Stimulated activated CD4-positive, alpha-beta T cell treated with anti-CD3 and anti-CD28 coated beads, Interleukin-12 subunit alpha, Interleukin-12 subunit beta, amount 100 ng/mL, for 24 hours (primary cell): ENCODE measurements around the gene CHRNB1.
A peak's percentile ranks its signal among the peaks of the same experiment; 100 is the strongest.

Source experiments
- DNase-seq, 2 experiments: peaks; one replicate each; pipeline ENCODE4 v3.0.0-alpha.2; 2020; ENCODE audit warnings: low read depth in 2 of 2

CHRNB1 gene

GRCh38 chr17:7414837-7415236 lies 30.0 kb upstream of the CHRNB1 start:
- no peak for DNase-seq

- DNase-seq: no peak
These were observed 29.1 kb upstream of the CHRNB1 start for GRCh38 chr17:7415784-7416183.

DNA sequence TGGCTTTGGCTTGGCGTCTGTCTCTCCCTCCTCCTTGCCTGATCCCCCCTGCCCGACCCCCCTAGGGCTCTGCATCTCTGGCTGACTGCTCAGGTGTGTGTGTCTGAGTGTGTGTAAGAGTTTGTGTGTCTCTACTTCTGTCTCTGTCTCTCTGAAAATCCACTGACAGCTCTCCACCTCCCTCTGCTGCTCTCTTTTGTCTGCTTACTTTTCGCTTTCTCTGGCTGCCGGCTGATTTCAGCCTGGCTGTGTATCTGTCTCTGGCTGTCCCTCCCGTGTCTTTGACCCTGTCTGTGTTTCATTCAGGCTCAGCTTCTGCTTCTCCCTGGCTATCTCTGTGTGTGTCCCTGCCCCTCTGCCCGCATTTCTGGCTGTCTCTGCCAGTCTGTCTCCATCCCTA lies 28.5 kb upstream of the CHRNB1 start:
- no peak for DNase-seq

DNA sequence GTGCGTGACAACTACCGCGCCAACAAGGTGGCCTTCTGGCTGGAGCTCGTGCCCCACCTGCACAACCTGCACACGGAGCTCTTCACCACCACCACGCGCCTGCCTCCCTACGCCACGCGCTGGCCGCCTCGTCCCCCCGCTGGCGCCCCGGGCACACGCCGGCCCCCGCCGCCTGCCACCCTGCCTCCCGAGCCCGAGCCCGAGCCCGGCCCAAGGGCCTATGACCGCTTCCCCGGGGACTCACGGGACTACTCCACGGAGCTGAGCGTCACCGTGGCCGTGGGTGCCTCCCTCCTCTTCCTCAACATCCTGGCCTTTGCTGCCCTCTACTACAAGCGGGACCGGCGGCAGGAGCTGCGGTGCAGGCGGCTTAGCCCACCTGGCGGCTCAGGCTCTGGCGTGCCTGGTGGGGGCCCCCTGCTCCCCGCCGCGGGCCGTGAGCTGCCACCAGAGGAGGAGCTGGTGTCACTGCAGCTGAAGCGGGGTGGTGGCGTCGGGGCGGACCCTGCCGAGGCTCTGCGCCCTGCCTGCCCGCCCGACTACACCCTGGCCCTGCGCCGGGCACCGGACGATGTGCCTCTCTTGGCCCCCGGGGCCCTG lies 27.7 kb upstream of the CHRNB1 start:
- no peak for DNase-seq

- no peak for DNase-seq
These were observed 26.2 kb upstream of the CHRNB1 start for GRCh38 chr17:7418472-7419152.

DNA sequence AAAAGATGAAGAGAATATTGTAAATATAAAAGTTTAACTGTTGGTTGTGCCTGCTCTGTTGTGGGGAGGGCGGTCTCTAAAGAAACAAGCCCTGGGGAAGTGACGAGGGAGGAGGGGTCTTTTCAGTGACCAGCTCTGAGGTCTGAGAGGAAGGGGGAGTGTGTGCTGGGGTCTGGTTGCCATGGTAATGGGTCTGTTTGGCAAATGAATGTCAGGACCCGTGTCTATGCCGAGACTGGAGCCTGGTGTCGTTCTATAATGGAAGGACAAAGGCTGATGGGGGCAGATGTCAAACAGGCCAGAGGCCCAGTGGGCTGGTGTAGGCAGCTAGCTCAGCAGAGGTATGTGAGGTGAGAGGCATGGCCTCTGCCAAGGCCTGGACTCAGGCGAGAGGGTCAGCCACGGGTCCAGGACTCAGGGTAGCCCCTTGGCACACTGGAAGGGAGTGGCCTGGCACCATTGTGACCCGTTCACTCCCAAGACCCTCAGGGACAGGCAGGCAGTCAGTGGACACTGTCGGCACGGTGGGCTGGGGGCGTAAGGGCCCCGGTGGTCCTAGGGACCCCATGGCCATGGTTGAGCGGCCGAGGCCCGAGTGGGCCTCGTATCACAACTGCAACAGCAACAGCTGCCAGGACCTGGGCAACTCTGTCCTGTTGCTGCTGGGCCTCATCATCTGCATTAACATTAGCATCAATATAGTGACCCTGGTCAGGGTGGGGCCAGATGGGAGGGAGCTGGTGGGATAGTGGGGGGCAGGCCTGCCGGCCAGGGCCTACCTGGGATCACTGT lies 24.8 kb upstream of the CHRNB1 start, which contains the start of gene SPEM1:
SPEM1 (plus strand) TSS at position 506 of the 792 bp plus-strand sequence; CDS start at position 567, 61 bp downstream.
- no peak for DNase-seq

DNA sequence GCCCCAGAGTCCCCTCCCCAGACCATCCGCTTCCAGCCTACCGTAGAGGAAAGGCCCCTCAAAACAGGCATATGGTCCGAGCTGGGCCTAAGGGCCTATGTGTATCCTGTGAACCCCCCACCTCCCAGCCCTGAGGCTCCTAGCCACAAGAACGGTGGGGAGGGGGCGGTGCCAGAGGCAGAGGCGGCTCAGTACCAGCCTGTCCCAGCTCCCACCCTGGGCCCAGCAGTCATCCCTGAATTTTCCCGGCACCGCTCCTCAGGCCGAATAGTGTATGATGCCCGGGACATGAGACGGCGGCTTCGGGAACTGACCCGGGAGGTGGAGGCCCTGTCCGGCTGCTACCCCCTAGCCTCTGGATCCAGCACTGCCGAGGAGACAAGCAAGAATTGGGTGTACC lies 23.7 kb upstream of the CHRNB1 start:
- DNase-seq: no peak

DNA sequence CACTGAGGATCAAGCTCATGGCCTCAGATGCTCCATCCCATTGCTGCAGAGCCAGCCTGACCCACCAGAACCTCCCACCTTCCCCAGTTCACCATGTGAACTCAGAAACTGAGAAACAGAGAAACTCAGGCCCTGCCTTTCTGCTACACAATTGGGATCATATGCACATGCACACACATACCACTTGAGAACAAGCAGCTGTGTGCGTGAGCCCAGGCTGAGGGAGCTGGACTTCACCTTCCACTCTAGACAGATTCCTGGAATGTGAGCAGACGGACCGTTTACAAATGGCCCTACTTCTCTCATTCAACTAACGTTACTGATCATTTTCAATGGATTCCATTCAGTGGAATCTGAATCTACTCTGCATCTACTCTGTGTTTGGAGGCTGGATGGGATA lies 21.2 kb upstream of the CHRNB1 start:
- DNase-seq: no peak

DNA sequence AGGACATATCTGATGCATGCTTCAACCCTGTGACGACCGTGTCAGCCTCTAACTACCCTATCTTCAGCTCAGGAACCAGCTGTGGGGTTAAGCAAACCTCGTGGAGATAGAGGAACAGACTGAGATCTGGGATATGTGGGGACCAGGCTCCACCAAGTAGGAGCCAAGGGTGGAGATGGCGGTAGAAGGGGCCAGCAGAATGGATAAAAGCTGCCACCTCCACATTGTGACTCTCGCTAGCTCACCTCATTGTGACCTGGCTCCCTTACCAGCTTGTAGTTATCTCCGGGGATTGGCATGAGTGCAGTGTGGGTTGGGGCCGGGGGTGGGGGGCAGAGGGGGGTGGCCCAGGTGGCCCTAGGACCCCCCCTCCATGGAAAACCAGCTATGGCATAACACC lies 19.5 kb upstream of the CHRNB1 start, which contains the start of gene SPEM2:
SPEM2 (plus strand) TSS at position 301 of the 400 bp plus-strand sequence; CDS start at position 374, 73 bp downstream.
- DNase-seq: no peak

- DNase-seq: no peak
These were observed 19.1 kb upstream of the CHRNB1 start for GRCh38 chr17:7425756-7426155.

DNA sequence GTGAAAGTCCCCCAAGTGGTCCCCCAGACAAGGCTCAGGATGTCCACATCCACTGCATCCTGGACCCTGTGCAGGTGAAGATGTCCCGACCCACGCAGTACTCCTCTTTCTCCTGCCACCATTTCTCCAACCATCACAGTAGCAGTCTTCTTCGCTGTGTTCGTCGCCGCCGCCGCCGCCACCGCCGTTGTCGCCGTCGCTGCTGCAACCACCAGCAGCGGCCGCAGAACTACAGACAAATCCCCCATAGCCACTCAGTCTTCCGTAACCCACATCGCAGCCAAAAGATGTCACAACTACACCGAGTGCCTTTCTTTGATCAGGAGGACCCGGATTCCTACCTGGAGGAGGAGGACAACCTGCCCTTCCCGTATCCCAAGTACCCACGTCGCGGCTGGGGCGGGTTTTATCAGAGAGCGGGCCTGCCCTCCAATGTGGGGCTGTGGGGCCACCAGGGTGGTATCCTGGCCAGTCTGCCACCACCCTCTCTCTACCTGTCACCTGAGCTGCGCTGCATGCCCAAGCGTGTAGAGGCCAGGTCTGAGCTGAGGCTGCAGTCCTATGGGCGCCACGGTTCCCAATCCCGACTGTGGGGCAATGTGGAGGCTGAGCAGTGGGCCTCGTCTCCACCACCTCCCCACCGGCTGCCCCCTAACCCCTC lies 18.5 kb upstream of the CHRNB1 start:
- no peak for DNase-seq

- no peak for DNase-seq
These were observed 17.9 kb upstream of the CHRNB1 start for GRCh38 chr17:7426896-7427489.

DNA sequence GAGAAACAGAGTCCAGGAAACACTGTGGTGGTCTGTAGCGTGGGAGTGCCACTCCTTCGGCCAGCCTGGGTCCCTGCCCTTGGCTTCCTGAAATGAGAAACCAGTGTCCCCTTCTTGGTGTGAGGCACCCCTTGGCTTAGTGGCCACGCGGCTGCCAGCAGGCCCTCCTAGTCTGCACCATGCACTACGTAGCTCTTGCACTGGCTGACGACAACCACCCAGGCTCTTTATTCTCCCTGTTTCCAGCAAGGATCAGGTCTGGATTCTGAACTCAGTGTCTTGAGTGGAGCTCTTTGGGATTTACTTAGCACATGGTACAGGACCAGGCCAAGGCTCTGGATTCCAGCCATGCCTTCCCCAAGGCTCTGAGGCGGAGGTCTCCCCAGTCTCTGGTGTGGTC lies 17.3 kb upstream of the CHRNB1 start:
- no peak for DNase-seq

DNA sequence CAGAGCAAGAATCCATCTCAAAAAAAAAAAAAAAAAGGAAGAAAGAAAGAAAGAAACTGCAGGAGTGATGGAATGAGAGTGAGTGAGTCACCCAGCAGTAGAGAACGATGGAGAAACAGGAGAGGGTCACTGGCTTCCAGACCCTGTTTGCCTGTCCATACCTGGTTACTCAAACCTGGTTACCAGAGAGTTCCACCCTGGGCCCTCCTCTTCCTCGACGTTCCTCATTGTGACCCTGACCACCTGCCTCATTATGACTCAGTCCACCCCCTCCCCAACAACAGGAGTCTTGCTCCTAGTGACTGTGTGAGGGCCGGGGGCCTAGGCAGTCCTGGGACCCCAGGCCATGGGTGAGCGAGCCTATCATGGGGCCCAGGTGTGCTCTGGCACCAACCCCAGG lies 16.3 kb upstream of the CHRNB1 start, which contains the start of gene SPEM3:
SPEM3 (plus strand) TSS at position 301 of the 400 bp plus-strand sequence; CDS start at position 347, 46 bp downstream.
- no peak for DNase-seq

- no peak for DNase-seq
These were observed 15.1 kb upstream of the CHRNB1 start for GRCh38 chr17:7429722-7430121.

GRCh38 chr17:7431231-7431630 lies 13.6 kb upstream of the CHRNB1 start:
- no peak for DNase-seq

DNA sequence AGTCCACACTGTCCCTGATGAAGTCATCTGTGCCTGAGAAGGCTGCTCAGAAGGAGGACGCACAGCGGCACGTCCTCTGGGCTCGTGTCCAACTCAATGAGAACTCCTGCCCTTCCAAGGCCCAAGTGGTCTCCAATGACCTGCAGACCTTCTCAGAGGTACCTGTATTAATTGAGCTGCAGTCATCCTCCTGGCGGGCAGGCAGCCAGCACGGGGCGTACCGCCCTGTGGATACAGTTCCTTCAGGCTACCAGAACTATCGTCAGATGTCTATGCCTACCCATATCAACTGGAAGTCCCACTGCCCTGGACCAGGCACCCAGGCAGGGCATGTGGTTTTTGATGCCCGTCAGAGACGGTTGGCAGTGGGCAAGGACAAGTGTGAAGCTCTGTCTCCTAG lies 12.6 kb upstream of the CHRNB1 start:
- DNase-seq: no peak

DNA sequence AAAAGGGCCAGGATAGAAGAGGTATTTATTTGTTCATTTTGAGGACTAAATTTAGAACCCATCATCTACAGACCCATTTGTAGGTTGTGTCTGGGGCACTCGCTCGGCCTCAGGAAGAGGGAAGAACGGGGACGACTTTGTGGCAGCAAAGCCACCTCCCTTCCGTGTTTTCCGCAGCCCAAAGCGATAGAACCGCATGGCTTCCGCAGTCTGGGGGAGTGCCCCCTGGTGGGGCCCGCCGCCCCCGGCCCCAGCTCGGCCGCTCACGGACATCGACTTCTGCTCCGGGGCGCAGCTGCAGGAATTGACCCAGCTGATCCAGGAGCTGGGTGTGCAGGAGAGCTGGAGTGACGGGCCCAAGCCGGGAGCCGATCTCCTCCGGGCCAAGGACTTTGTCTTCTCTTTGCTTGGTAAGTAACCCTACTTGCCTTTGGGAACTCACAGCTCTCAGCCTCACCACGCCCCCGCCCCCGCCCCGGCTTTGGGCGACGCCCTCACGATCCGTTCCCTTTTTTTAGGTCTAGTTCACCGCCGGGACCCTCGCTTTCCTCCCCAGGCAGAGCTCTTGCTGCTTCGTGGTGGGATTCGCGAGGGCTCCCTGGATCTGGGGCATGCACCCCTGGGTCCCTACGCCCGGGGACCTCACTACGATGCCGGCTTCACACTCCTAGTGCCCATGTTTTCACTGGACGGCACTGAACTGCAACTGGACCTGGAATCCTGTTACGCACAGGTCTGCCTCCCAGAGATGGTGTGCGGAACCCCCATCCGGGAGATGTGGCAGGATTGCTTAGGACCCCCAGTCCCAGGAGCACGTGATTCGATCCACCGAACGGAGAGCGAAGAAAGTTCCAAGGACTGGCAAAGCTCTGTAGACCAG lies 8.9 kb upstream of the CHRNB1 start:
- peak in 1 of 2 experiments; percentile 56 for DNase-seq

- peak; percentile 57 to 73 for DNase-seq
These were observed 8.1 kb upstream of the CHRNB1 start for GRCh38 chr17:7436556-7437368.

GRCh38 chr17:7437369-7437863 lies 7.4 kb upstream of the CHRNB1 start:
- DNase-seq: no peak
